Urinary bladder (tissue), 4 donors: ENCODE measurements around the gene XPR1. TPM values are rescaled to one million over a fixed set of nuclear protein-coding genes. Genes with fewer than 3 reads are reported as not detected.

Experiments used
- DNase-seq: peaks from one replicate; pipeline ENCODE4 v3.0.0-alpha.2; 2015; ENCODE audit errors: extremely low spot score
- H3K27ac ChIP-seq: one replicate; pipeline ENCODE4 v1.5.1; 2013; ENCODE audit warnings: low read depth, mild to moderate bottlenecking, moderate library complexity
- H3K36me3 ChIP-seq: one replicate; pipeline ENCODE4 v1.6.1; 2013; ENCODE audit warnings: mild to moderate bottlenecking, moderate library complexity; ENCODE audit not compliant: insufficient read depth
- H3K4me1 ChIP-seq: one replicate; pipeline ENCODE4 v1.6.1; 2013; ENCODE audit warnings: mild to moderate bottlenecking, moderate library complexity; ENCODE audit not compliant: insufficient read depth
- H3K4me3 ChIP-seq: one replicate; pipeline ENCODE4 v1.5.1; 2013; ENCODE audit warnings: low read depth, low read length
- WGBS: extraction: QIAGEN DNeasy Blood & Tissue Kit; methylation state at CpG from one replicate; pipeline ENCODE4 v1.1.7; 2013; 5-methylcytosine and 5-hydroxymethylcytosine counted together
- polyA plus RNA-seq: library from polyadenylated mRNA; stranded (reverse); fragments of 200-250 nt; gene quantifications from one replicate; pipeline ENCODE4 v1.2.3, GENCODE V29; 2013
- total RNA-seq: library from RNA; depleted of rRNA; stranded (reverse); fragments of >200 nt; gene quantifications from one replicate; pipeline ENCODE4 v1.2.3, GENCODE V29; 2014
- donor health status: healthy with polysubstance abuse.
- donor health status: healthy.

XPR1 gene
- total and polyA plus RNA-seq, 2 donors = 9.9 to 33.6 TPM

- no peak for DNase-seq
- H3K4me3 ChIP-seq = no peak overlapping the region
- H3K27ac ChIP-seq = no peak overlapping the region
- H3K36me3 ChIP-seq = no peaks in the 10 kb centered on the region
- WGBS = 23% methylated on average over 3 of the region's 3 CpGs
- H3K4me1 ChIP-seq = no peaks in the 10 kb centered on the region
These were observed 8.1 kb upstream of the XPR1 start for GRCh38 chr1:180623579-180624347.

GRCh38 chr1:180626711-180627110, 5.1 kb upstream of the XPR1 start:
- Histone ChIP-seq H3K4me1 (no peaks in the 10 kb centered on the region), H3K36me3 (no peaks in the 10 kb centered on the region), H3K27ac (no peak overlapping the region), H3K4me3 (no peak overlapping the region)
- DNase-seq = no peak
- 59% methylated on average over 1 of the region's 1 CpG for WGBS

GRCh38 chr1:180627411-180627810, 4.4 kb upstream of the XPR1 start:
- DNase-seq = no peak
- Histone ChIP-seq H3K4me3 (no peak overlapping the region), H3K4me1 (no peaks in the 10 kb centered on the region), H3K27ac (no peak overlapping the region), H3K36me3 (no peaks in the 10 kb centered on the region)
- WGBS = 94% methylated on average over 1 of the region's 1 CpG

- WGBS = 58% methylated on average over 1 of the region's 1 CpG
- Histone ChIP-seq H3K36me3 (no peaks in the 10 kb centered on the region), H3K4me3 (no peak overlapping the region), H3K27ac (no peak overlapping the region), H3K4me1 (no peaks in the 10 kb centered on the region)
- DNase-seq = no peak
These were observed 3.2 kb upstream of the XPR1 start for GRCh38 chr1:180628646-180629045.

GRCh38 chr1:180630408-180631193, 1.2 kb upstream of the XPR1 start:
- DNase-seq = no peak
- Histone ChIP-seq H3K4me3 (no peak overlapping the region), H3K4me1 (no peaks in the 10 kb centered on the region), H3K27ac (no peak overlapping the region), H3K36me3 (no peaks in the 10 kb centered on the region)
- 95% methylated on average over 2 of the region's 2 CpGs for WGBS

- Histone ChIP-seq H3K27ac (no peak overlapping the region), H3K4me1 (no peaks in the 10 kb centered on the region), H3K4me3 (no peak overlapping the region), H3K36me3 (no peaks in the 10 kb centered on the region)
- WGBS = 46% methylated on average over 6 of the region's 6 CpGs
- no peak for DNase-seq
These were observed 542 bp upstream of the XPR1 start for GRCh38 chr1:180631194-180631765.

- DNase-seq = no peak
- H3K4me1 ChIP-seq = no peaks in the 10 kb centered on the region
These were observed 669 bp downstream of the XPR1 start for GRCh38 chr1:180632326-180633056.

GRCh38 chr1:180633057-180634056, 1.5 kb downstream of the XPR1 start:
- Histone ChIP-seq H3K36me3 (no peaks in the 10 kb centered on the region), H3K4me3 (no peak overlapping the region), H3K4me1 (no peaks in the 10 kb centered on the region), H3K27ac (no peak overlapping the region)
- 51% methylated on average over 3 of the region's 3 CpGs for WGBS
- no peak for DNase-seq

More at GRCh38 chr1:180632326-180633056, 669 bp downstream of the XPR1 start:
- peak overlapping the region; percentile 89 for H3K27ac ChIP-seq
- WGBS = under 1% methylated on average over 44 of the region's 44 CpGs
- peak overlapping the region; percentile 79 for H3K4me3 ChIP-seq
- no peaks in the 10 kb centered on the region for H3K36me3 ChIP-seq

GRCh38 chr1:180636138-180636537, 4.3 kb downstream of the XPR1 start:
- WGBS = 53% methylated on average over 5 of the region's 5 CpGs
- Histone ChIP-seq H3K4me3 (no peak overlapping the region), H3K27ac (no peak overlapping the region), H3K36me3 (no peaks in the 10 kb centered on the region), H3K4me1 (no peaks in the 10 kb centered on the region)
- no peak for DNase-seq

- Histone ChIP-seq H3K36me3 (no peaks in the 10 kb centered on the region), H3K4me1 (no peaks in the 10 kb centered on the region), H3K4me3 (no peak overlapping the region), H3K27ac (no peak overlapping the region)
- DNase-seq = no peak
These were observed 8.0 kb downstream of the XPR1 start for GRCh38 chr1:180639871-180640270.

- no peaks in the 10 kb centered on the region for H3K36me3 ChIP-seq
- H3K27ac ChIP-seq = no peak overlapping the region
- no peak for DNase-seq
- H3K4me3 ChIP-seq = no peak overlapping the region
- H3K4me1 ChIP-seq = no peaks in the 10 kb centered on the region
- 89% methylated on average over 3 of the region's 3 CpGs for WGBS
These were observed 8.7 kb downstream of the XPR1 start for GRCh38 chr1:180640531-180640949.

- H3K4me1 ChIP-seq = no peaks in the 10 kb centered on the region
- no peaks in the 10 kb centered on the region for H3K36me3 ChIP-seq
- no peak for DNase-seq
- H3K27ac ChIP-seq = no peak overlapping the region
- H3K4me3 ChIP-seq = no peak overlapping the region
These were observed 9.8 kb downstream of the XPR1 start for GRCh38 chr1:180641662-180642061.
